Measurements from ENCODE around the gene FGD1.

GRCh38 chrX:54411732-54412131, 84.3 kb downstream of the FGD1 start:
- TF ChIP-seq CTCF (IDR thresholded peaks at IDR 0.05) (no peak), POLR2A (IDR thresholded peaks at IDR 0.05) (no peak)
